Karpas-422 (cell line): Measurements from ENCODE around the gene FAM90A1. TPM values are rescaled to one million over a fixed set of nuclear protein-coding genes. Genes with fewer than 3 reads are reported as not detected.
A peak's percentile ranks its signal among the peaks of the same experiment; 100 is the strongest.
"Not testable (repeated sequence)": the region's sequence is repeated elsewhere in the genome, so short reads cannot be mapped to it uniquely, and the experiment has no call there.

Experiments used
- DNase-seq: peaks from one replicate; pipeline ENCODE4 v3.0.0-alpha.2; 2015
- H2AFZ ChIP-seq: fragments of 200-600 bp; sonication (generic); 2 replicates; pipeline ENCODE4 v1.6.1; 2014; ENCODE audit warnings: antibody characterized with exemption, low read length, mixed read lengths
- H3K27ac ChIP-seq: fragments of 200-600 bp; sonication (generic); 2 replicates; pipeline ENCODE4 v1.5.1; 2014; ENCODE audit warnings: mild to moderate bottlenecking, low read length, moderate library complexity
- H3K27me3 ChIP-seq: fragments of 200-600 bp; sonication (generic); 2 replicates; pipeline ENCODE4 v1.6.1; 2014; ENCODE audit warnings: low read length, mixed read lengths
- H3K36me3 ChIP-seq: fragments of 200-600 bp; sonication (generic); 2 replicates; pipeline ENCODE4 v1.6.1; 2014; ENCODE audit warnings: low read length, mixed read lengths; ENCODE audit not compliant: insufficient read depth
- H3K4me1 ChIP-seq: fragments of 200-600 bp; sonication (generic); 2 replicates; pipeline ENCODE4 v1.6.1; 2014; ENCODE audit warnings: mild to moderate bottlenecking, low read length, mixed read lengths
- H3K4me2 ChIP-seq: fragments of 200-600 bp; sonication (generic); 2 replicates; pipeline ENCODE4 v1.6.1; 2014; ENCODE audit warnings: low read length, low read depth, mild to moderate bottlenecking; ENCODE audit not compliant: poor library complexity, severe bottlenecking
- H3K4me3 ChIP-seq: fragments of 200-600 bp; sonication (generic); 2 replicates; pipeline ENCODE4 v1.5.1; 2014; ENCODE audit warnings: mild to moderate bottlenecking, antibody characterized with exemption, low read length, mixed read lengths
- H3K79me2 ChIP-seq: fragments of 200-600 bp; sonication (generic); 2 replicates; pipeline ENCODE4 v1.6.1; 2014; ENCODE audit warnings: mild to moderate bottlenecking, low read length, mixed read lengths
- H3K9ac ChIP-seq: fragments of 200-600 bp; sonication (generic); 2 replicates; pipeline ENCODE4 v1.6.0; 2014; ENCODE audit warnings: low read length
- H3K9me2 ChIP-seq: fragments of 200-600 bp; sonication (generic), shearing (Covaris generic); replicated peaks from 2 replicates; pipeline ENCODE4 v1.6.0; 2014; ENCODE audit warnings: mild to moderate bottlenecking, low read length, moderate library complexity; ENCODE audit not compliant: insufficient read depth
- H3K9me3 ChIP-seq: fragments of 300-700, 200-600 bp; sonication (generic); 2 replicates; pipeline ENCODE4 v1.6.1; 2014; ENCODE audit warnings: low read length, mixed read lengths
- H4K20me1 ChIP-seq: fragments of 200-600 bp; sonication (generic); 2 replicates; pipeline ENCODE4 v1.6.1; 2014; ENCODE audit warnings: mild to moderate bottlenecking, antibody characterized with exemption, low read length, low read depth; ENCODE audit not compliant: insufficient read depth
- total RNA-seq: library from RNA; depleted of rRNA; stranded (reverse); fragments of >200 nt; shearing (Covaris generic); gene quantifications from 2 replicates; pipeline ENCODE4 v1.2.3, GENCODE V29; 2014; ENCODE audit warnings: low replicate concordance; rRNA removed

FAM90A1 gene
- total RNA-seq, 1 experiment from 2014 or later = not detected

DNA sequence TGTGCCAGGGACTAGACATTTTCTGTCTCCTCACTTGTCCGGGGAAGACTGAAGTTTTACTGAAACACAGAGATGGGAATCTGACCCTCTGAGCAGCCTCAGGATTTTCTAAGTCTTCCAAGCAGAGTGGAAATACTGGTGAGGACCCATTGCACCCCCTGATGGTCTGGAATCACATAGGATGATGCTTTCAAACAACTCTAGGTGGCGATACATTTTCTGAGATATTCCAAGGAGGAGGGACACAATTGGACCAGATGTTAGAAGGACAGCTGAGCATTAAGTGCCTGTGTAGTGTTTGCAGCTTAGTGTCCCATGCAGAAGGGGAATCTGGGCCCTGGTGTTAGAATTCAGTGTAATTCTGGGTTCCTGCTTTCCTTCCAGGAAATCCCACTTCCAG, 39.3 kb downstream of the FAM90A1 start:
- H3K36me3 ChIP-seq, H2AFZ ChIP-seq, H3K27me3 ChIP-seq, DNase-seq, H3K9me2 ChIP-seq, H3K9ac ChIP-seq, H3K9me3 ChIP-seq, H3K27ac ChIP-seq, H3K79me2 ChIP-seq, H3K4me2 ChIP-seq, H4K20me1 ChIP-seq, H3K4me1 ChIP-seq, H3K4me3 ChIP-seq: not testable (repeated sequence)

DNA sequence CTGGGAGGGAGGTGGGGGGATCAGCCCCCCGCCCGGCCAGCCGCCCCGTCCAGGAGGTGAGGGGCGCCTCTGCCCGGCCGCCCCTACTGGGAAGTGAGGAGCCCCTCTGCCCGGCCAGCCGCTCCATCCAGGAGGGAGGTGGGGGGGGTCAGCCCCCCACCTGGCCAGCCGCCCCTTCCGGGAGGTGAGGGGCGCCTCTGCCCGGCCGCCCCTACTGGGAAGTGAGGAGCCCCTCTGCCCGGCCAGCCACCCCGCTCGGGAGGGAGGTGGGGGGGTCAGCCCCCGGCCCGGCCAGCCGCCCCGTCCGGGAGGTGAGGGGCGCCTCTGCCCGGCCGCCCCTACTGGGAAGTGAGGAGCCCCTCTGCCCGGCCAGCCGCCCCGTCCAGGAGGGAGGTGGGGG, 43.2 kb downstream of the FAM90A1 start:
- not testable (repeated sequence) for H3K9ac ChIP-seq, H3K36me3 ChIP-seq, H3K27ac ChIP-seq, H4K20me1 ChIP-seq, H3K4me2 ChIP-seq, DNase-seq, H3K9me3 ChIP-seq, H2AFZ ChIP-seq, H3K27me3 ChIP-seq, H3K4me1 ChIP-seq, H3K79me2 ChIP-seq, H3K4me3 ChIP-seq, H3K9me2 ChIP-seq

DNA sequence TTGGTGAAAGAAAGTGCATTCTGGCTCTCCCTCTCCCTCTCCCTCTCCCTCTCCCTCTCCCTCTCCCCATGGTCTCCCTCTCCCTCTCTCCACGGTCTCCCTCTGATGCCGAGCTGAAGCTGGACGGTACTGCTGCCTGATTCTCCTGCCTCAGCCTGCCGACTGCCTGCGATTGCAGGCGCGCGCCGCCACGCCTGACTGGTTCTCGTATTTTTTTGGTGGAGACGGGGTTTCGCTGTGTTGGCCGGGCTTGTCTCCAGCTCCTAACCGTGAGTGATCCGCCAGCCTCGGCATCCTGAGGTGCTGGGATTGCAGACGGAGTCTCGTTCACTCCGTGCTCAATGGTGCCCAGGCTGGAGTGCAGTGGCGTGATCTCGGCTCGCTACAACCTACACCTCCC, 44.1 kb downstream of the FAM90A1 start:
- H3K9me2 ChIP-seq, H3K9me3 ChIP-seq, H3K9ac ChIP-seq, H2AFZ ChIP-seq, H3K27ac ChIP-seq, H3K36me3 ChIP-seq, H3K27me3 ChIP-seq, H3K79me2 ChIP-seq, H3K4me3 ChIP-seq, H3K4me1 ChIP-seq, H3K4me2 ChIP-seq, H4K20me1 ChIP-seq, DNase-seq: not testable (repeated sequence)

DNA sequence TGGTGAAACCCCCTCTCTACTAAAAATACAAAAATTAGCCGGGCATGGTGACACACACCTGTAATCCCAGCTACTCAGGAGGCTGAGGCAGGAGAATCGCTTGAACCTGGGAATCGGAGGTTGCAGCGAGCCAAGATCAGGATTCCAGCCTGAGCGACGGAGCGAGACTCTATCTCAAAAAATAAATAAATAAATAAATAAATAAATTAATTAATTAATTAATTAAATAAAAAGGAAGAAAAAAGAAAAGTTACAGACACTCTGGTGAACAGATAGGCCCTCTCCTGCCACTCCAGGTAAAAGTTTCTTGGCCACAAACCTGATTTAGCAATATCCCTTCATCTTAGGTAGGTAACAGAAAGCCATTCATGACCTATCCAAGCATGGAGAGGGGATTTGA, 44.5 kb downstream of the FAM90A1 start:
- not testable (repeated sequence) for H3K4me2 ChIP-seq, H3K9me2 ChIP-seq, H3K27ac ChIP-seq, H3K9ac ChIP-seq, H3K79me2 ChIP-seq, H4K20me1 ChIP-seq, H3K9me3 ChIP-seq, H3K27me3 ChIP-seq, DNase-seq, H2AFZ ChIP-seq, H3K36me3 ChIP-seq, H3K4me3 ChIP-seq, H3K4me1 ChIP-seq

DNA sequence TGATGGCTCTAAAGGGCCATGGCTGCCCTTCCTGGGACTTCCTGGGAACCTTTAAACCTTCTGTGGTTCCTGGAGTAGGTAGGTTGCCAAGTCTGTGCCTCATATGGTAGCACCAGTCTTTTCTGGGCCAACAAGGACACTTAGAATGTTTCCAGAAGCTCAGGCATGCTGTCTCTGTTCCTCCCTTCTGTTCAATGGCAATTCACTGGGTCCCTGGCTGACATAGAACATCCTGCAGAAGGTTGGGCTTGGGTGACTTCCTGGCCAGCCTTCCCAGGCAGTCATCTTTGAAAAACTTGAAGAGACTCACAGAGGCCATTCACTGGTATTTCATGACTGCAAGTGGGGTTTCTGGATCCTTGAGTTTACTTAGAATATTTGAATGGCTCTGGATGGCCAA, 46.1 kb downstream of the FAM90A1 start:
- H3K27me3 ChIP-seq, H3K9me2 ChIP-seq, H3K79me2 ChIP-seq, H3K9ac ChIP-seq, H4K20me1 ChIP-seq, H2AFZ ChIP-seq, DNase-seq, H3K27ac ChIP-seq, H3K9me3 ChIP-seq, H3K4me2 ChIP-seq, H3K36me3 ChIP-seq, H3K4me1 ChIP-seq, H3K4me3 ChIP-seq: not testable (repeated sequence)

DNA sequence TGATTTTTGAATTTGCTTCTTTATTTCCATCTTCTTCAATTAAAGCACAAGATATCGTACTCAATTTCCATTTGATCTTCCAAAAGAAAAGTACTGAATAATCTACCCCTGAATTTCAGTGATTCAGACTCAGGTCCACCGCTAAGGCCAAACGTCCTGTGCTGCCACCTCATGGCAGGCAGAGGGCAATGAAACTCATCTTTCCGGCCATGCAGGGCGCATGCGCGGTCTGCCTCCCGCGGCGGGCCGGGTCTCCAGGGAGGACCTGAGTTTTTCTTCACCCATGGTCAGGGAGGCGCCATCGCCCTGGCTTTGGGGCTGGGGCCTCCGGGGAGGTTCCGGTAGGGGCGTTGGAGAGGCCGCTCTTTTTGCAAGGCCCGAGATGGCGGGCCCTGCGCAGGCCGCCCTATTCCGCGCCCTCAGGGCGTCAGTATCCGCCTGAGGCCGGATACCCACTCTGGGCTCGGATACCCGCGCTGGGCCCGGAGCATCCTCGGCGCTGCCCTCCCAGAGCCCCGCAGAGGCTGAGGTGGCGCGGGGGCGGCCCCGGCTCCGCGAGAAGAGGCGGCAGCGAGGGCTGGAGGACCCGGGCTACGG, 47.3 kb downstream of the FAM90A1 start:
- not testable (repeated sequence) for H3K27me3 ChIP-seq, H3K4me1 ChIP-seq, H4K20me1 ChIP-seq, H3K9me3 ChIP-seq, H3K79me2 ChIP-seq, H2AFZ ChIP-seq, H3K27ac ChIP-seq, H3K9me2 ChIP-seq, H3K36me3 ChIP-seq
- Histone ChIP-seq H3K9ac (peak overlapping the region; percentile 66), H3K4me3 (peak overlapping the region; percentile 62), H3K4me2 (peak overlapping the region; percentile 73)
- peak; percentile 83 for DNase-seq

DNA sequence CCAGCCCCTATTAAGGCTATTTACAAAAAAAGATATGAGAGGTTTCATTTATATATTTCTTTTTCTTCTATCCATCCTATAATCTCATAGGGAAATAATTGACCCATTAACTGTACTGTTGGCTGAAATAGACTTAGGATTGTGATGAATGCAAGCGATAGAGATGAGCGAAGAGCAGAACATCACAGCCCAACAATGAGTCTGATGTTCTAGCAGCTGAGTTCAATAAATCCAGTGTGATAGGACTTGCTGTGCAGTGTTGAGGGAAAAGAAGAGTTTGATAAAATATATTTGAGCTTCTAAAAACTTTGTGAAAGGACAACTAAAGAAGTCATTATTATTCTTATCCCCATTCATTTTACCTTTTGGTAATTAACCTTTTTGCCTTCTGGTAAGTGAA, 54.5 kb downstream of the FAM90A1 start:
- H3K27ac ChIP-seq, H3K9me3 ChIP-seq, H3K4me1 ChIP-seq, DNase-seq, H3K36me3 ChIP-seq, H4K20me1 ChIP-seq, H2AFZ ChIP-seq, H3K9ac ChIP-seq, H3K9me2 ChIP-seq, H3K27me3 ChIP-seq, H3K4me2 ChIP-seq, H3K79me2 ChIP-seq, H3K4me3 ChIP-seq: not testable (repeated sequence)

Other genes starting within 250 kb of the FAM90A1 start
- 8.5 and 9.0 TPM in 2 replicates for gene FOXJ2, start 194.9 kb downstream of the FAM90A1 start, total RNA-seq
- 2.2 and 3.2 TPM in 2 replicates for gene C3AR1, start 161.3 kb downstream of the FAM90A1 start, total RNA-seq
- gene NECAP1, start 145.3 kb downstream of the FAM90A1 start, total RNA-seq = 33.2 and 42.8 TPM in 2 replicates
- gene CLEC4A, start 104.0 kb downstream of the FAM90A1 start, total RNA-seq = 1.4 TPM in 1 of 2 replicates, not detected in the other
- gene ZNF705A, start 70.6 kb downstream of the FAM90A1 start, total RNA-seq = 0.04 TPM in 1 of 2 replicates, not detected in the other
- not detected in 2 replicates for gene CLEC6A, start 228.3 kb upstream of the FAM90A1 start, total RNA-seq